Dedifferentiated amniotic fluid mesenchymal stem cell (primary cell): ENCODE results near the gene CNTN2.

Experiments used
- DNase-seq: peaks from one replicate; pipeline ENCODE4 v3.0.0-alpha.2; 2016; ENCODE audit errors: extremely low spot score

Gene CNTN2

DNA sequence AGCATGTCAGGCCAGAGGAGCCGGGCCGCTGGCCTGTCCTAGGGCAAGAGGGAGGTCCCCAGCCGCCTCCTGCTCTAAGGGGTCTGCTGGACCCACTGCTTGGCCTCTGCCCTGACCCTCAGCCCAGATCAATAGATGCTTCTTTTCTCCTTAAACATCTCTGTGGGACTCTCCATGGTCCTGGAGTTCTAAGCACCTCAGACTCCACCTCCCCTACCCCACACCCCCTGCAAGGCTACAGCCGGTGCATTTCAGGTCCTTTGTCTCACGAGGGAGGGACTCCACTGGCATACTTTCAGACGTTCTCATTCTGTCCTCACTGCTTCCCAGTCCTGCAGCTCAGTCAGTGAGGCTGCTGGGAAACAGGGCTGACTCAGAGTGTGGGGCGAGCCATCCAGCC is 11.0 kb downstream of the CNTN2 start:
- no peak for DNase-seq

DNA sequence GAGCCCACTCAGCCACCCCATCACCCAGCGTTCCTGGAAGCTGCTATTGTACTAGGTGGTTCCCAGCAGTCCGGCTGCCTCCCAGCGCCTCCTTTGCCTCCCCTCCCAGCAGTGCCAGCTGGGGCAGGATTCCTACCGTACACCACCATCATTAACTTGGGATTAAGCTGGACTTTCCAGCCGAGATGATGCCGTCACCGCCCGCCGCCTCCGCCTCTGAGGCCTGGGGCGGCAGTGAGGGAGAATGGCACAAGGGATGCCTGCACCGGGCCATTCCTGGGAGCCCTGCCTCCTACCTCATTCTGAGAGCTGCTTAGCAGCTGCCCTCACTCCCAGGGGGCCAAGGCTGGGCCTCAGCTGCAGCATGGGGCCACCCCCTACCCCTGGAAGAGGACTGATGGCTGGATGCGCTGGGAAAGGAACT is 13.2 kb downstream of the CNTN2 start:
- DNase-seq, result no peak

DNA sequence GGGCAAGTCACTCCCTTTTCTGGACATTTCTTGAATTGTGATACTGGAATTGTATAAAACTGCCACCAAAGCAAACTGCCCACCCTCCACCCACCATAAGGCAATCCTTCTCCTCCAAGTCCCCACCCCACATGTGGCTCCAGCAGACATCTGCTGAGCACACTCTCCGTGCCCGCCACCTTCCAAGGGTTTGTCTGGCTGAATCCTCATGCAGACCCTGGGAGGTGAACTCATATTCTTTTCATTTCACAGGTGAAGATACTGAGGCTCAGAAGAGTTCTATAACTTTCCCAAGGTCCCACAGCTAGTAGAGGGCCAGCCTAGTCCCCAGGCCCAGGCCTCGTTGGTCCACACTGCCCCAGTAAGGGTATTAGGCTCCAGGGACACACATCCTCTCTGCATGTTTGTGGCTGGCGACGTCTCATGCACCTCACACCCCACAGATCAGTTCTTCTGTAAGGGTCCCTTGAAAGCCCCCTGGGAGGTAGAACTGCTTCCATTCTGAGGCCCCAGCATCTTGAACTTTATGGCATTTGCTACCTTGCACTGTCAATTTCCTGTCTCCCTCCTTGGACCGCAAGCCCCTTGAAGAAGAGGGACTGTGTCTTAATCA is 14.1 kb downstream of the CNTN2 start:
- no peak for DNase-seq

DNA sequence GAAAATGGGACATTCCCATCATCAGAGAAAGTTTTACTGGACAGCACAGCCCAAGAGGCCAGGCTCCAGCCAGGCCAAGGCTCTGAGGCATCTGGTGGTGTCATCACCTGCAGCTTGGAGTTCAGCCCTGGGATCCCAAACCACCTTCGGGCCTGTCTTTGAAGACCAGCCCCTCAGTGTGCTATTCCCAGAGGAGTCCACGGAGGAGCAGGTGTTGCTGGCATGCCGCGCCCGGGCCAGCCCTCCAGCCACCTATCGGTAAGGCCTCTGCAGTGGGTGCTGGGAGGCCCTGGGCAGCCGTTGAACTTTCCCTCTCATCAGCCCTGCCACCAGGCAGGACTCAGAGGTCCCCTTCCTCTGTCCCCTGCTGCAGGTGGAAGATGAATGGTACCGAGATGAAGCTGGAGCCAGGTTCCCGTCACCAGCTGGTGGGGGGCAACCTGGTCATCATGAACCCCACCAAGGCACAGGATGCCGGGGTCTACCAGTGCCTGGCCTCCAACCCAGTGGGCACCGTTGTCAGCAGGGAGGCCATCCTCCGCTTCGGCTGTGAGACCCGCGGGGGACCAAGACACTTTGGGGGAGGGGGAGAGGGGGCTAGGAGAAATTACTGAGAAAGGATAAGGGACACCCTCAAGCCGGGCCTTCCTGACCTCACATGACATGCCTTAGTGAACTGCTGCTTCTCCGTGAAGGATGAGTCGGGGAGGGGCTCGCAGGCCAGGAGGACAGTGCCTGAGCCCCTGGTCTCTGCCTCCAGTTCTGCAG is 15.0 kb downstream of the CNTN2 start:
- no peak for DNase-seq

DNA sequence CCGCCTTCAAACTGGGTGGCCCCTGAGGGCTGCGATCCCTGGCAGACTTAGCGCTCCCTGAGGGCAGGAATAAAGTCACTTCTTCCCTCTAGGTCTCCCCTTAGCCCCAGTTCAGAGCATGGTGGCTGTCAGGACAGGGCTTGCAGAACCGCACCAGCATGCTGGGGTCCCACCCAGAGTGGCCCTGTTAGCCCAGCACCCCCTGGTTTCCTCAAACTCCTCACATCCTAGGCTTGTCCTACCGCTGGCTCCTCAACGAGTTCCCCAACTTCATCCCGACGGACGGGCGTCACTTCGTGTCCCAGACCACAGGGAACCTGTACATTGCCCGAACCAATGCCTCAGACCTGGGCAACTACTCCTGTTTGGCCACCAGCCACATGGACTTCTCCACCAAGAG is 15.8 kb downstream of the CNTN2 start:
- no peak for DNase-seq

DNA sequence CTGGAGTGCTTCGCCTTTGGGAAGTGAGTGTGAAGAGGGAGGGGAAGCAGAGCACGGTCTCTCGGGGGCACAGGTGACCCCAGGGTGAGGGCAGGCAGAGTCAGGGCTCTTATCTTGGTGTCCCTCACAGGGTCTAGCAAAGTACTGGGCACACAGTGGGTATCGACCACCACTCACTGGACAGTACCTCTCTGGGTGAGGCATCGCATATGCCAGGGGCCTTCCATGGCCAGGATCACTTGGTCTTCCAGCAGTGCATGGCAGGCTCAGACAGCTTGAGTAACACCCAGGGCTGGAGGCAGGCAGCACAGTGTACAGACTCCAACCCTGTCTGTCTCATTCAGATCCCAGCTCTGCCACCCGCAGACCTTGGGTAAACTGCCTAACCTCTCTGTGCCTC is 16.6 kb downstream of the CNTN2 start:
- DNase-seq, result no peak

DNA sequence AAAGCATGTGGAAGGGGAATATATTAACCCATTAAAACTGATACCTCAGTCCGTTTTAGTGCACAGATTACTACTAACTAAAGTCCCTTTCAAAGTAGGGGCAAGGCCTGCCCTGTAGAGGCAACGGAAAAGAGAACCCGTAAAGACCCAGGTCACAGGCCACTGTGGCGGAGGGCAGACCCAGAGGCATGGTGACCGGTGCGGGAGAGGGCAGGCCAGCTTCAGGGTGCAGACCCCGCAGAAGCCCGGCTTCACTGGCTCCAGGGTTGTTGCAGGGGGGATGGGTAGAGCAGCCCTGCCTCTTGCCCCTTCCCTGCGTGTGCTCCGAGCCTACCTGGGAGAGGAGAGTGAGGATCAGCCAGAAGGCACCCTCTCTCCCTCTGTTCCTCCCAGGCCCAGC is 17.7 kb downstream of the CNTN2 start:
- no peak for DNase-seq

DNA sequence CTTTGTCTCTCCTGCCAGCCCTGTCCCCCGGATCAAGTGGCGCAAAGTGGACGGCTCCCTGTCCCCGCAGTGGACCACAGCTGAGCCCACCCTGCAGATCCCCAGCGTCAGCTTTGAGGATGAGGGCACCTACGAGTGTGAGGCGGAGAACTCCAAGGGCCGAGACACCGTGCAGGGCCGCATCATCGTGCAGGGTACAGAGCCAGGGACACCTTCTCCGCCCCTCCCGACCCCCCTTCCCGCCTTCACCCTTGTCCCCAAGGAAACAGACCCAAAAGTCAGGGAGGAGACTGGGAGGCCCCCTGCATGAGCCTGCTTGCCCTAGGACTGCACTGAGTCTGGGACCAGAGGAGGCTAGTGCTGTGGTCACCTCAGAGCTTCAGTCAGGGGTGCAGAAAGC is 18.2 kb downstream of the CNTN2 start:
- DNase-seq, result no peak

DNA sequence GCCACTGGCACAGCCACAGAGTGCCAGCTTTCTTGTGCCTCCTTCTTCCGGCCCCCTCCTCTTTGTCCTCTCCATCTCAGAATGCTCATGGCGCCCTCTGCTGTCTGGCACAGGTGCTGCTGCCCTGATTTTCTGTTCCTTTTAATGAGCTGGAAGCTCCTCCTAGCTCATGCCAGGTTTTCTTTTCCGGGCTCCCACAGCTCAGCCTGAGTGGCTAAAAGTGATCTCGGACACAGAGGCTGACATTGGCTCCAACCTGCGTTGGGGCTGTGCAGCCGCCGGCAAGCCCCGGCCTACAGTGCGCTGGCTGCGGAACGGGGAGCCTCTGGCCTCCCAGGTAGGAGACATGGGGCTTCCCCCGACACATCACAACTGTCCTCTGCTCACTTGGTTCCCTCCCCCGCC is 18.7 kb downstream of the CNTN2 start:
- peak; percentile 75 for DNase-seq

DNA sequence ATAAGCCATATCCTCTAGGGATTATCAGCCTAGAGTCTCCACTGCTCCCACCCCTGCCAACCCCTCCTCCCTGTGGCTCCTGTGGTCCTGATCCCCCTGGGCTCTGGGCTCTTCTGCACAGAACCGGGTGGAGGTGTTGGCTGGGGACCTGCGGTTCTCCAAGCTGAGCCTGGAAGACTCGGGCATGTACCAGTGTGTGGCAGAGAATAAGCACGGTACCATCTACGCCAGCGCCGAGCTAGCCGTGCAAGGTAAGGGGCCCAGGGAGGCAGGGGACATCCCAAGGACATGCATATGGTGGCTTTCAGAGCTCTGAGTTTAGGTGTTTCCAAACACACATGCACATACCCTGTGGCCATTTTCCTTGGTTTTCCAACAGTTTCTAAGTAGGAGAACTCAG is 19.3 kb downstream of the CNTN2 start:
- no peak for DNase-seq

DNA sequence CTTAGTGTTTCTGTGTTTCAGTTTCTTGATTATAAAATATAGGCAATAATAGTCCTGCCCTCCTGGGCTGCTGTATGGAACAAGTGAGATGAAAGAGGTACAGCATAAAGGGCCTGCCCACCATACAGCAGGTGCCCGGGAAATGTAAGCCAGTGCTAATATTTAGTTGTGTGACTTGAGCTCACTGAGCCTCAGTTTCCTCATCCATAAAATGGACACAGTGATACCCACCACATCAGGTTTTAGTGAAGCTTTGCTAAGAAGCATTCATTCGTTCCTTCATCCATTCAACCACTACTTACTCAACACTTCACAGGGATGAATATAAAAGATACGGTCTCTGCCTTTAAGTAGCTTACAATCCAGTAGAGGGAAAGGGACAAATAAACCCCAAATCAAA is 19.9 kb downstream of the CNTN2 start:
- DNase-seq, result no peak

DNA sequence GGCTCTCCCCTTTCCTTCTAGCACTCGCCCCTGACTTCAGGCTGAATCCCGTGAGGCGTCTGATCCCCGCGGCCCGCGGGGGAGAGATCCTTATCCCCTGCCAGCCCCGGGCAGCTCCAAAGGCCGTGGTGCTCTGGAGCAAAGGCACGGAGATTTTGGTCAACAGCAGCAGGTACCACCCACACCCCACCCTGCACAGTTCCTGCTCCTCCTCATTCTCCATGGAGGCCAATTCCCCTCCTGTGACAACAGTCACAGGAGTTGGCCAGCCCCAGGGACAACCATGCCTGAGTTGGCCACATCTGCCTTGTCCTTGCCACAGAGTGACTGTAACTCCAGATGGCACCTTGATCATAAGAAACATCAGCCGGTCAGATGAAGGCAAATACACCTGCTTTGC is 21.3 kb downstream of the CNTN2 start:
- no peak for DNase-seq

DNA sequence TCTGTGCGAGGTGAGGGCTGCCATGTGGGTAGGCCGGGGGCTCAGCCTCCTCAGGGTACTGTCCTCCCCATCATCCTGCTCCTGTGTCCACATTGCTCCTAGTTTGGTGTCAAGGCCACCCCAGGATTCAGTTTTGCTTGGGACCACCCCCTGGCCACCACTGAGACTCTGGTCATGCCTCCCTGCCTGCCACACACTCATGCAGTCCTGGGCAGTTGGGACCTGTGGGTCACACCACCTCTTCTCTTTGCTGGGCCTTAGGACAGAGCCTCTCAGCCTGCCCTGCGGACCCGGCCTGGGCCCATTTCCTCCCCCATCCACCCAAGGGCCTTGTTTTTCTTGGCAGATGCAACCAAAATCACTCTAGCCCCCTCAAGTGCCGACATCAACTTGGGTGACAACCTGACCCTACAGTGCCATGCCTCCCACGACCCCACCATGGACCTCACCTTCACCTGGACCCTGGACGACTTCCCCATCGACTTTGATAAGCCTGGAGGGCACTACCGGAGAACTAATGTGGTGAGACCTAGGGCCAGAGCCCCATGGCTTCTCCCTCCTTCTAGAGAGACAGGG is 21.8 kb downstream of the CNTN2 start:
- DNase-seq, result no peak

DNA sequence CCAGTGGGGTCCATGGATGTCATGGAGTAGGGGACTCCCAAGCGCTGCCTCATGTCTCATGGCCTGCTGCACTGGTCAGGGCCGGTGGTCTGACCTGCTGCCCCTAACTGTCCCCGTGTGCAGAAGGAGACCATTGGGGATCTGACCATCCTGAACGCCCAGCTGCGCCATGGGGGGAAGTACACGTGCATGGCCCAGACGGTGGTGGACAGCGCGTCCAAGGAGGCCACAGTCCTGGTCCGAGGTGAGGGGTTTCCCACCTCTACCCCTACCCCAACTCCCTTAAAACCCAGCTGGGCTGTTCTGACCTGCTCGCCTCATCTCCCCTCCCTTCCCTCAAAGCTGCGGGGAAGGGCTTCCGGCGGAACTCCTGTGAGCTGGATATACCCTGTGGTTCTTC is 22.7 kb downstream of the CNTN2 start:
- DNase-seq, result no peak

DNA sequence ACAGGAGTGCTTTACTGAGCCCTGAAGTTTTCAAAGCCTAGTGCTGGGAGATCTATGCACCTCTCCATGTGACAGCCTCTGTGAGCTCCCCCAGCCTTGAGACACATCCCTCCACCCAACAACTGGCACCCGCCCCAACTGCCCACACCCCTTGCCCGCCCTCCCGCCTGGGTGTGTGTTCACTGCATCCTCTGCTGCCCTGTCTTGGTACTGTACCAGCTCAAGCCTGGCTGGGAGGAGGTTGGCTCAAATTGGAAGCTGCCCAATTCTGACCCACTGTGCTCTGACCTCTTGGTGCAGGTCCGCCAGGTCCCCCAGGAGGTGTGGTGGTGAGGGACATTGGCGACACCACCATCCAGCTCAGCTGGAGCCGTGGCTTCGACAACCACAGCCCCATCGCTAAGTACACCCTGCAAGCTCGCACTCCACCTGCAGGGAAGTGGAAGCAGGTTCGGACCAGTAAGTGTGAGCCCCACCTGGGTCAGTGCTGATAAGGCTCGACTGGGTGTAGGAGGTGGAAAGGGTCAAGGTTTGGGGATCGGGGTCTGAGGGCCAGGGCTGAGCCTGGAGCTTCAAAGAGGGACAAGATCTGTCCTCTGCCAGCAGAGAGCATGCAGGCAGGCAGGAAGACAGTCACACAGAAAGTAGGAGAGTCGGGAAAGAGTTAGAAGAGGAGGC is 23.3 kb downstream of the CNTN2 start:
- no peak for DNase-seq

DNA sequence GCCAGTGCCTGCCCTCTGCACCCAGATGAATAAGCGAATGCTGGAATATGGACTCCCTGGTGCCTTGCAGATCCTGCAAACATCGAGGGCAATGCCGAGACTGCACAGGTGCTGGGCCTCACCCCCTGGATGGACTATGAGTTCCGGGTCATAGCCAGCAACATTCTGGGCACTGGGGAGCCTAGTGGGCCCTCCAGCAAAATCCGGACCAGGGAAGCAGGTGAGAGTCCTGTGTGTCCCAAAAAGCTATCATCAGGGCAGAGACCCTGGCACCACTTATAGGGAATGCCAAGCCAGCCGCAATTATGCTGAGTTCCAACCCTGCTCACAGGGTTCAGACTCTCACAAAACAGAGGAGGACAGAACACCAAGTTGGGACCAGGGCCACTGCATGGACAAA is 24.0 kb downstream of the CNTN2 start:
- no peak for DNase-seq

DNA sequence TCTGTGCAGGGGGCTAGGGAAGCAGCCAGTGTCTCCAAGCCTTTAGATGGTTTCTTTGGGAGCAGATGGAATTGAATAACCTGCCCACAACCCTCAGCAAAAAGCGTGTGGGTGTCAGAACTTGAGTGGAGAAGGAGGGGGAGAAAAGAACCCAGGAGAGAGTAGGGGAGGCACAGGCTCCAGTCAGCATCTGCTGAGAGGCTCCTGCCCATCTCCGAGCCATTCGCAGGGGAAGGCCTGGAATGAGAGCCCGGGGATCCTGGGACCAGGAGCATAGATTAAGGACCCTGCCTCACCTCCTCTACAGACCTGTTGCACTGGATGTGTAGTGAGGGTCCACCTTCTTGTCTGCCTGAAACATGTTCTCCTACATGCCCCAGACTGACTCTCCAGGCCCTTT is 25.0 kb downstream of the CNTN2 start:
- DNase-seq, result no peak

DNA sequence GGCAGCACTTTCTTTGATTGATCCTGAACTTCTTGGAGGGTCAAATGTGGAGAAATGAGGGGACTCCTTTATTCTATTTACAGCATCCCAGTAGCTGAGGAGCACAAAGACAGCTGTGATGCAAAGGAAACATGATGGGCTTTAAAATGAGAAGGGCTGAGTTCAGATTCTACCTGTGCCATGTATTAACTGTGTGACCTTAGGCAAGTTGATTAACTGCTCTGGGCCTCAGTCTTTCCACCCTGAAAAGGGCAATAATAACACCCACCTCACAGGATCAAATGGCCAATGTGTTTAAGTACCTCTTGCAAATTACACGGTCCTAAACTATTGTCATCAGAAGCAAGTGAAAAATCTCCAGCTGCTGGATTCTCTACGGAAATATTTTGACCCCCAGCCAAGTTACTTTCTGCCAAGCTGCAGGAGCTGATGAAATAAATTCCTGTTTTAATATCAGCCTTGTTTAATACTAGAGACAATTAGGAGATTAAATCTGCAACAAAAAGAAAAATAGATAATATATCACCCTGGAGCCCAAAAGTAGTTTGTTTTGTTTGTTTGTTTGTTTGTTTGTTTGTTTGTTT is 25.5 kb downstream of the CNTN2 start:
- no peak for DNase-seq

DNA sequence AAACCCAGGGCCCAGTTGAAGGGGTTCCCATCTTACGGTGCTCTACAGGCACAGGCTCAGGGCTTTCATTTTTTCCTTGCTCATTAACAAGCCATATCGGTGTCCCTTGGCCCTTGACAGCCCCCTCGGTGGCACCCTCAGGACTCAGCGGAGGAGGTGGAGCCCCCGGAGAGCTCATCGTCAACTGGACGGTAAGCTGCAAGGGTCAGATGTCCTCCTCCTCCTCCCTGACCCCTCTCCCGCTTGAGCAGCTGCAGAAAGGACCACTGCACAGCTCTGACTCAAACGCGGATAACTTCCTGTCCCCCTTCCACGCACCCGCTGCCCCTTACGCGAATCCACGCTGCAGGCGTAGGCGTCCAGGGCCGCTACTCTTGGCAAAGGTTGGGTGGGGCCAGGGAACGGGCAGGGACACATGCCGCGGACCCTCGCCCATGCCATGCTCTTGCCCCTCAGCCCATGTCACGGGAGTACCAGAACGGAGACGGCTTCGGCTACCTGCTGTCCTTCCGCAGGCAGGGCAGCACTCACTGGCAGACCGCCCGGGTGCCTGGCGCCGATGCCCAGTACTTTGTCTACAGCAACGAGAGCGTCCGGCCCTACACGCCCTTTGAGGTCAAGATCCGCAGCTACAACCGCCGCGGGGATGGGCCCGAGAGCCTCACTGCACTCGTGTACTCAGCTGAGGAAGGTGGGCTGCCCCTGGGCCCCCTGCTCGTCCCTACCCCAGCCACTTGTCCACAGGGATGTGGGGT is 26.5 kb downstream of the CNTN2 start:
- DNase-seq, result no peak

DNA sequence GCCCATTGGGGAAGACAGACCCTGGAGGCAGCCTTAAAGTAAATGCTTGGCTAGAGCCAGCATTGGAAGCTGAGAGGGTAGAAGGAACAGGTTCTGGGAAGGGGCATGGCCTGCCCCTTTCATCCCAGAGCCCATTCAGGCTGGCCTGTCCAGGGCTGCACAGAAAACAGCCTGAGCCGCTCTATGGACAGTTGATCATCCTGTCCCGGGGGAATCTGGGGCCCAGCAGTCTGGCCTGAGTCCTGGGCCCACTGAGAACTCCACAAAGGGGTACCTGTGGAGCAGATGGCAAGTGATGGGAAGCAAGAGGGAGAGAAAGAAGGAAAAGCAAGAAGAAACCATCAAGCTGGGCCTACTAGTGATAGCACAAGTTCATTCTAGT is 28.0 kb downstream of the CNTN2 start:
- no peak for DNase-seq

DNA sequence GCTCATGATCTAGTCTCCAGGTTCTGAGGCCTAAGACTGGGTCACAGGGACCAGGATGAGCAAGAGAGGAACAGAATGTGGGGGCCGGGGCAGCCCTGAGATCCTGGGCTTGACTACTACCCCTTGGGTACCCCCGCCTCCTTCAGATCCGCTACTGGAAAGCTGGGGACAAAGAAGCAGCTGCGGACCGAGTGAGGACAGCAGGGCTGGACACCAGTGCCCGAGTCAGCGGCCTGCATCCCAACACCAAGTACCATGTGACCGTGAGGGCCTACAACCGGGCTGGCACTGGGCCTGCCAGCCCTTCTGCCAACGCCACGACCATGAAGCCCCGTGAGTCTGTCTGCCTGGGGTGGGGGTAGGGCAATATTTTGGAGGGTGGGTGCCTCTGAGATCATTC is 28.8 kb downstream of the CNTN2 start:
- DNase-seq, result no peak

DNA sequence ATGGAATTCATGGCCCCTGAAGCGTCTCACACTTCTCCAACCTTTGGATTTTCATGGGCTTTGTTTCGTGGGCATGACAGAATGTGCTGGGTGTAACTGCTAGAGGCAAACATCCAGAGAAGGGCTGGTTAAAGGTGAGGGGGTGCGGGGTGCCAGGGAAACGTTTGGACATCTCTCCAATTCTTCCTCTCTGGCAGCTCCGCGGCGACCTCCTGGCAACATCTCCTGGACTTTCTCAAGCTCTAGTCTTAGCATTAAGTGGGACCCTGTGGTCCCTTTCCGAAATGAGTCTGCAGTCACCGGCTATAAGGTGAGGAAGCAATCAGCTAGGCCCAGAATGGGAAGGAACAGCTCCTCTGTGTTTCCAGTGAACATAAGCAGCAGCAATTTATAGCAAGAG is 29.3 kb downstream of the CNTN2 start:
- DNase-seq, result no peak
